ENCODE results near the gene MME. TPM values are rescaled to one million over a fixed set of nuclear protein-coding genes. Genes with fewer than 3 reads are reported as not detected.
"Not testable (repeated sequence)": the region's sequence is repeated elsewhere in the genome, so short reads cannot be mapped to it uniquely, and the experiment has no call there.

The MME gene
- total RNA-seq, 2 donors from 2014 or later: not detected

DNA sequence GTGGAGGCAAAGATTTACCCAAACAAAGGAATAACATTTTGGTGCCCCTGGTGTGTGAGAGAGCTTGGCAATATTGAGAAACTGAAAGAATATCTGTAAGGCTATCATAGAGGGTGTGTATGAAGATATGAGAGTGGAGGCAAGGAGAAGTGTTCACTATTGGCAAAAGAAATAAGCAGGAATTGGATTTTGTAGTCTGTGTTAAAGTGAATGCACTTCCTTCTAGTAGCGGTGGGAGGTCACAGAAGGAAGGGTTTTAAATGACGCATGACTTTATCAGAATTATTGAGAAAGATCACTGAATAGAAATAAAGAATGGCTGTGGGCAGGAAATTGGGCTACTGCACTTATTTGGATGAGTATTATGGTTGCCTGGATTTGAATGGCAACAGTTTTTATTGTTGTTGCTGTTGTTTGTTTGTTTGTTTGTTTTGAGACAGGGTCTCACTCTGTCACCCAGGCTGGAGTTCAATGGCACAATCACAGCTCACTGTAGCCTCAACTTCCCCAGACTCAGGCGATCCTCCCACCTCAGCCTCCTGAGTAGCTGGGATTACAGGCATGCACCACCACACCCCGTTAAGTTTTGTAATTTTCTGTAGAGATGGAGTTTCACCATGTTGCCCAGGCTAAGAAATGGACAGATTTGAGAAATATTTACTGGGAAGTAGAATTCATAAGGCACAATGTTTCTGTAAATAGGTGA lies 16.3 kb downstream of the MME start:
- Mint-ChIP-seq H3K9me3 (peaks cover 9% of the 10 kb centered on the region), H3K4me1 (ENCODE audit: low read depth in 2 of 2) (no peaks in the 10 kb centered on the region), H3K27me3 (no peaks in the 10 kb centered on the region), H3K27ac (no peak overlapping the region), H3K4me3 (no peak overlapping the region), H3K36me3 (no peaks in the 10 kb centered on the region)
- no peak for DNase-seq (ENCODE audit: low spot score)
- ATAC-seq: no peak

DNA sequence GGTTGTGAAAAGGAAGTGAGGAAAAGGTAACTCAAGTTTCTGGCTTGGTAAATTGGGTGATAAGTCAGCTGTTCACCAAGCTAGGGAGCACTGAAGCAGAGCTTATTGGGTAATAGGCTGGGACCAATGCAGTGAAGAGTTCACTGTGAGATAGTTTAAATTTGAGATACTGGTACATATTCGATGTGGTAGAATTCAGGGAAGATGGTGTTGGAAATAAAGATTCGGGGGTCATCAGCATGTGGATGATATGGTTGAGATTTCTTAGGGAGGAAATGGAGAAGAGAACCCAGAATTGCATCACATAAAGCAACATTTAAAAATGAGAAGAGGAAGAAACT lies 16.9 kb downstream of the MME start:
- Mint-ChIP-seq H3K9me3 (peaks cover 11% of the 10 kb centered on the region), H3K27ac (no peak overlapping the region), H3K4me1 (ENCODE audit: low read depth in 2 of 2) (no peaks in the 10 kb centered on the region), H3K36me3 (no peaks in the 10 kb centered on the region), H3K4me3 (no peak overlapping the region), H3K27me3 (no peaks in the 10 kb centered on the region)
- ATAC-seq (no peak), DNase-seq (ENCODE audit: low spot score) (no peak)

DNA sequence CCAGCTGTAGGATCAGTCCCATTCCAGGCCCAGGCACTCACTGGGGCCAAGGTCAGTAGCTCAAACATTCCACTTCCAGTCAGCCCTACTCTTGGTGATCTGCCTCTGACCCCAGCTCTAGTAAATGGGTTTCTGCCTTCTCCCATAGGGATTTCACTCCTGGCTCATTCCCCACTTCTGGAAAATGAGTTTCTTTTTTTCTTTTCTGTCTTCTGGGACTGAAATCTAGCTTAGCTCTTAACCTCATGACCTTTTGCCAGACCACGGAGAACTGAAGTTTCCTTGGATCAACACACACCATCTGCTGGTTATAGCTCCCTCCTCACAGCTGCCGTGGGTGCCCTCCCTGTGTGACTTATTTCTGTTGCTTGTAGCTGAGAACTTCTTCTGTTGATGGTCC lies 21.3 kb downstream of the MME start:
- no peaks in the 10 kb centered on the region for H3K27me3 Mint-ChIP-seq
- peaks cover 5% of the 10 kb centered on the region for H3K36me3 Mint-ChIP-seq
- ATAC-seq: no peak
- no peak overlapping the region for H3K4me3 Mint-ChIP-seq
- DNase-seq (ENCODE audit: low spot score): no peak
- H3K4me1 Mint-ChIP-seq (ENCODE audit: low read depth in 2 of 2): no peaks in the 10 kb centered on the region
- H3K9me3 Mint-ChIP-seq: peaks cover 11% of the 10 kb centered on the region
- no peak overlapping the region for H3K27ac Mint-ChIP-seq

DNA sequence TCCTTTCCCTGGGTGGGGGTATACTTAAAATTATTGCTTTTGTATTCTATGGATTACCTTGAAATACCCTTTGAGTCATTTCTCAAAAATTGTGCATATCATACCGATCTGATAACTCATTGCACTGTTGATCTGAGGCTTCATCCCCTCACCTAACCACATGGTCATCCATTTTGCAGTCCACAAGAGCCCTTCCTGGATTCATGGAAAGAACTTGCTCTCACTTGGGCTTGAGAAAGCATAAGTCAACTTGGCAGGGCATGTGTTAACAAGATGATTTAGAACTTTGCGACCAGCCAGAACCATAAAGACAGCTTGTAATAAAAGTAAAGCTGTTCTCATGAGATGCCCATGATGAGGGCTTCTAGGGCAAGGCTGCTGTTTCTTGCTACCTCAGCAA lies 22.2 kb downstream of the MME start:
- no peak overlapping the region for H3K27ac Mint-ChIP-seq
- H3K36me3 Mint-ChIP-seq: peaks cover 5% of the 10 kb centered on the region
- DNase-seq (ENCODE audit: low spot score): no peak
- H3K4me3 Mint-ChIP-seq: no peak overlapping the region
- H3K27me3 Mint-ChIP-seq: no peaks in the 10 kb centered on the region
- H3K4me1 Mint-ChIP-seq (ENCODE audit: low read depth in 2 of 2): no peaks in the 10 kb centered on the region
- H3K9me3 Mint-ChIP-seq: peaks cover 11% of the 10 kb centered on the region
- no peak for ATAC-seq

- no peaks in the 10 kb centered on the region for H3K4me1 Mint-ChIP-seq (ENCODE audit: low read depth in 2 of 2)
- peaks cover 5% of the 10 kb centered on the region for H3K36me3 Mint-ChIP-seq
- ATAC-seq (no peak), DNase-seq (ENCODE audit: low spot score) (no peak)
- H3K9me3 Mint-ChIP-seq: peaks cover 5% of the 10 kb centered on the region
- no peak overlapping the region for H3K27ac Mint-ChIP-seq
- H3K27me3 Mint-ChIP-seq: no peaks in the 10 kb centered on the region
- H3K4me3 Mint-ChIP-seq: no peak overlapping the region
Observed at GRCh38 chr3:155103686-155104085, 23.6 kb downstream of the MME start.

GRCh38 chr3:155106119-155106518 lies 26.0 kb downstream of the MME start:
- ATAC-seq (no peak), DNase-seq (ENCODE audit: low spot score) (no peak)
- peaks cover 5% of the 10 kb centered on the region for H3K36me3 Mint-ChIP-seq
- no peak overlapping the region for H3K27ac Mint-ChIP-seq
- no peaks in the 10 kb centered on the region for H3K27me3 Mint-ChIP-seq
- H3K9me3 Mint-ChIP-seq: peaks cover 3% of the 10 kb centered on the region
- H3K4me3 Mint-ChIP-seq: no peak overlapping the region
- H3K4me1 Mint-ChIP-seq (ENCODE audit: low read depth in 2 of 2): no peaks in the 10 kb centered on the region

GRCh38 chr3:155110022-155110421 lies 29.9 kb downstream of the MME start:
- Mint-ChIP-seq H3K4me1 (ENCODE audit: low read depth in 2 of 2) (no peaks in the 10 kb centered on the region), H3K9me3 (peaks cover 7% of the 10 kb centered on the region), H3K4me3 (no peak overlapping the region), H3K36me3 (no peaks in the 10 kb centered on the region), H3K27ac (no peak overlapping the region), H3K27me3 (peaks cover 0 to 4% of the 10 kb centered on the region in 2 donors)
- ATAC-seq (no peak), DNase-seq (ENCODE audit: low spot score) (no peak)

DNA sequence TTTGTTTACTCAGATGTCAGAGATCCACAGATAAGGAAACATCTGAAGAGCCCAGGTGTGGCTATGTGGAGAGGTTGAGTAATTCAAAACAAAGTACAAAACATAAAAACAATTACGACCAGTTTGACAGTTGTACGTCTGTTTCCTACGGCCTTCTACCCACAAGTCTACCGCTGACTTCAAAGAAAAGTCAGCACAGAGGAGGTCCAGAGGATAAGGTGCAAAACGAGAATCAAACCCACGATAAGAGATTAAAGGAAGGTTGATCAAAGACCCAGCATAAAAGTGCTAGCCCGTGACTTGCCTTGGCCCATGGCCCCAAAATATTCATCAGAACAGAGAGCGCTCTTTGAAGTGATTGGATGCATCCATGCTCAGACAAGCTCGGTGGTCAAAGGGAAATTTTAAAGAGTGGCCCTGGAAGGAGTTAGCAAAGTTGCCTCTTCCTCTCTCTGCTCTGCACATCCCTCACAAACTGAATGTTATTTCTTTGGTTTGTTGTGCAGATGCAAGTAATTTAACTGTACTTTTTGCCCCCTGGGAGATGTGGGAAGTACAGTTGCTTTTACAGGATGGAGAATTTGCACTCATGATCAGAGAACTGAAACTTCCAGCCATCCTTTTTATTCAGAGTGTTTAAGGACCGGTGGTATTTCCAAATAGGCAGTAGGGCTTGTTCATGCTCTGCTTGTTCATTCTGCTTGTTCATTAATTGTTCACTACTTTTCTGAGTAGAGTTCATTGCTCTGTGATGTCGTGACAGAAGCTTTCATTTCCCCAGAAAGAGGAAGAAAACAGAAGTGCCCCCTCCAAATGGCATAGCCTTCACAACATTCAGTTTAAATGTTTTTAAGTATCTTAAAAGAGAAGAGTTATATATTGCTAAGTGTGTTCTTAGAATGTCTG lies 31.1 kb downstream of the MME start:
- no peaks in the 10 kb centered on the region for H3K4me1 Mint-ChIP-seq (ENCODE audit: low read depth in 2 of 2)
- H3K27me3 Mint-ChIP-seq: peaks cover 0 to 4% of the 10 kb centered on the region in 2 donors
- no peak overlapping the region for H3K27ac Mint-ChIP-seq

DNA sequence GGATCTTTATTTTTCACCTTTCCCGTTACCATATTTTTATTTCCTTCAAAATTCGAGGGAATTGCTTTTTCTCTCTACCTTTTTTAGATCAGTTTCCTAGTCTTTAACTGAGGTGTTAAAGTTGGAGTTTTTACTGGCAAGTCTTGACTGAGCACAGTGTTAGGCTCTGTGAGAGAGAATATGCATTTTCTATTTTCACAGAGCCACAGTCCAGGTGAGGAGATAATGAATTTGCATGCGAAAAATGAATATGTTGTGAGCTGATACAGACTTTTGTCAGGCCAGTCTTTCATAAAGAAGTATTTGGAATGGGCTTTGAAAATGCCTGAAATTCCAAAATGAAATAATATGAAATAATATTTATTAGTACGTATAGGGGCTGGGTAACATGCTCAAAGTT lies 31.9 kb downstream of the MME start:
- no peaks in the 10 kb centered on the region for H3K36me3 Mint-ChIP-seq
- DNase-seq (ENCODE audit: low spot score): no peak
- H3K27ac Mint-ChIP-seq: no peak overlapping the region
- peaks cover 7% of the 10 kb centered on the region for H3K9me3 Mint-ChIP-seq
- H3K4me1 Mint-ChIP-seq (ENCODE audit: low read depth in 2 of 2): no peaks in the 10 kb centered on the region
- ATAC-seq: no peak
- no peak overlapping the region for H3K4me3 Mint-ChIP-seq
- peaks cover 0 to 4% of the 10 kb centered on the region in 2 donors for H3K27me3 Mint-ChIP-seq

More for the DNA sequence above, 31.1 kb downstream of the MME start:
- no peak for DNase-seq (ENCODE audit: low spot score)
- ATAC-seq: no peak
- H3K36me3 Mint-ChIP-seq: no peaks in the 10 kb centered on the region
- no peak overlapping the region for H3K4me3 Mint-ChIP-seq
- peaks cover 7% of the 10 kb centered on the region for H3K9me3 Mint-ChIP-seq

GRCh38 chr3:155112661-155113389 lies 32.7 kb downstream of the MME start:
- Mint-ChIP-seq H3K27me3 (peaks cover 0 to 4% of the 10 kb centered on the region in 2 donors), H3K27ac (no peak overlapping the region), H3K36me3 (no peaks in the 10 kb centered on the region), H3K9me3 (peaks cover 7% of the 10 kb centered on the region), H3K4me1 (ENCODE audit: low read depth in 2 of 2) (no peaks in the 10 kb centered on the region), H3K4me3 (no peak overlapping the region)
- ATAC-seq: no peak
- DNase-seq (ENCODE audit: low spot score): no peak

DNA sequence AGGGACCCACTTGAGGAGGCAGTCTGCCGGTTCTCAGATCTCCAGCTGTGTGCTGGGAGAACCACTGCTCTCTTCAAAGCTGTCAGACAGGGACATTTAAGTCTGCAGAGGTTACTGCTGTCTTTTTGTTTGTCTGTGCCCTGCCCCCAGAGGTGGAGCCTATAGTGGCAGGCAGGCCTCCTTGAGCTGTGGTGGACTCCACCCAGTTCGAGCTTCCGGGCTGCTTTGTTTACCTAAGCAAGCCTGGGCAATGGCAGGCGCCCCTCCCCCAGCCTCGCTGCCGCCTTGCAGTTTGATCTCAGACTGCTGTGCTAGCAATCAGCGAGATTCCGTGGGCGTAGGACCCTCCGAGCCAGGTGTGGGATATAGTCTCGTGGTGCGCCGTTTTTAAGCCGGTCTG lies 44.6 kb downstream of the MME start:
- not testable (repeated sequence) for H3K27ac Mint-ChIP-seq

GRCh38 chr3:155129396-155129795 lies 49.3 kb downstream of the MME start:
- DNase-seq (ENCODE audit: low spot score) (no peak), ATAC-seq (no peak)
- no peaks in the 10 kb centered on the region for H3K36me3 Mint-ChIP-seq

More for the DNA sequence above, 44.6 kb downstream of the MME start:
- not testable (repeated sequence) for H3K36me3 Mint-ChIP-seq; ATAC-seq; DNase-seq (ENCODE audit: low spot score); H3K4me1 Mint-ChIP-seq (ENCODE audit: low read depth in 2 of 2); H3K27me3 Mint-ChIP-seq; H3K4me3 Mint-ChIP-seq
- H3K9me3 Mint-ChIP-seq: peaks cover 11% of the 10 kb centered on the region

DNA sequence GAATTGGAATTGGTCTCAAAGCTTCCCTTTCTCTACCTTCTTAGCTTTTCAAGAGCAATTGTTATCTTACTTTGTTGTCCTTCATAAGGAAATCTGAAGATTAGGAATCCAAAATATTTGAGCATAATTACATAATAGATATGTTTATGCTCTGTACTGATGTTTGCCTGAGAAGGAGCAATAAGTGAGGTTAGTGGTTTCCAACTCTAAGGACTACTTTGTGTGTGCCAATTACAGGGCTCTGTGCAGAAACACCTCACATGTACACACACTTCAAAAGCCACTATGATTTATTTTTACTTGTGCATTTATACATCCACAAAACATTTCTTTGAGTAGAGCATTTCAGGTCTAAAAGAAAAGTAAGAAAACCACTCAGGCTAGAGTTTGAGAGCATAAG lies 49.9 kb downstream of the MME start:
- Mint-ChIP-seq H3K27ac (no peak overlapping the region), H3K36me3 (no peaks in the 10 kb centered on the region), H3K4me1 (ENCODE audit: low read depth in 2 of 2) (no peaks in the 10 kb centered on the region), H3K9me3 (peaks cover 14% of the 10 kb centered on the region), H3K27me3 (no peaks in the 10 kb centered on the region), H3K4me3 (no peak overlapping the region)
- no peak for ATAC-seq
- DNase-seq (ENCODE audit: low spot score): no peak

More at GRCh38 chr3:155129396-155129795, 49.3 kb downstream of the MME start:
- Mint-ChIP-seq H3K4me3 (no peak overlapping the region), H3K27me3 (no peaks in the 10 kb centered on the region), H3K27ac (no peak overlapping the region), H3K9me3 (peaks cover 14% of the 10 kb centered on the region), H3K4me1 (ENCODE audit: low read depth in 2 of 2) (no peaks in the 10 kb centered on the region)

GRCh38 chr3:155131104-155131503 lies 51.0 kb downstream of the MME start:
- Mint-ChIP-seq H3K4me3 (no peak overlapping the region), H3K4me1 (ENCODE audit: low read depth in 2 of 2) (no peaks in the 10 kb centered on the region), H3K27ac (no peak overlapping the region), H3K27me3 (no peaks in the 10 kb centered on the region), H3K36me3 (no peaks in the 10 kb centered on the region), H3K9me3 (peaks cover 14% of the 10 kb centered on the region)
- ATAC-seq (no peak), DNase-seq (ENCODE audit: low spot score) (no peak)

Measured in natural killer cell treated with Interleukin-12 subunit alpha and Interleukin-12 subunit beta and Interleukin-15 and Interleukin-18, amount 100 ng/mL, for 72 hours (primary cell).